Measurements from ENCODE around the gene COL25A1.

The COL25A1 gene

GRCh38 chr4:108922191-108922590 lies 380.3 kb downstream of the COL25A1 start:
- no peak overlapping the region for H3K4me3 ChIP-seq (ENCODE audit: control insufficient read depth in 1 of 7, extremely low read depth in 1 of 7, insufficient read depth in 4 of 7, low read depth in 2 of 7, low read length in 6 of 7)
- WGBS (ENCODE audit: insufficient coverage): 100% methylated on average over 1 of the region's 5 CpGs
- no peaks in the 10 kb centered on the region for H3K36me3 ChIP-seq (ENCODE audit: control insufficient read depth in 4 of 4, insufficient read depth in 4 of 4, low read length in 3 of 4)
- H3K27ac ChIP-seq (ENCODE audit: insufficient read depth in 1 of 2, low read depth in 1 of 2, low read length in 2 of 2, poor library complexity in 1 of 2, severe bottlenecking in 2 of 2): no peak overlapping the region
- H3K4me1 ChIP-seq (ENCODE audit: control extremely low read depth in 1 of 4, control insufficient read depth in 4 of 4, insufficient read depth in 4 of 4, low read length in 3 of 4): peaks cover 0 to 9% (median 0%) of the 10 kb centered on the region in 4 experiments
- DNase-seq: no peak
- H3K9me3 ChIP-seq (ENCODE audit: control extremely low read depth in 1 of 5, control insufficient read depth in 4 of 5, insufficient read depth in 2 of 5, low read depth in 1 of 5, low read length in 4 of 5): no peaks in the 10 kb centered on the region
- H3K27me3 ChIP-seq (replicated peaks in 2 of 5; ENCODE audit: control insufficient read depth in 4 of 5, insufficient read depth in 5 of 5, low read length in 4 of 5): no peaks in the 10 kb centered on the region
- ChIA-PET CTCF (no interaction called here), POLR2A (no interaction called here)

- WGBS (ENCODE audit: insufficient coverage): no CpG with 5 or more reads among the region's 2 CpGs
- H3K4me1 ChIP-seq (ENCODE audit: control extremely low read depth in 1 of 4, control insufficient read depth in 4 of 4, insufficient read depth in 4 of 4, low read length in 3 of 4): peaks cover 0 to 9% (median 0%) of the 10 kb centered on the region in 4 experiments
- H3K4me3 ChIP-seq (ENCODE audit: control insufficient read depth in 1 of 7, extremely low read depth in 1 of 7, insufficient read depth in 4 of 7, low read depth in 2 of 7, low read length in 6 of 7): no peak overlapping the region
- no peaks in the 10 kb centered on the region for H3K36me3 ChIP-seq (ENCODE audit: control insufficient read depth in 4 of 4, insufficient read depth in 4 of 4, low read length in 3 of 4)
- ChIA-PET POLR2A (no interaction called here), CTCF (no interaction called here)
- H3K27me3 ChIP-seq (replicated peaks in 2 of 5; ENCODE audit: control insufficient read depth in 4 of 5, insufficient read depth in 5 of 5, low read length in 4 of 5): no peaks in the 10 kb centered on the region
- no peak for DNase-seq
- H3K27ac ChIP-seq (ENCODE audit: insufficient read depth in 1 of 2, low read depth in 1 of 2, low read length in 2 of 2, poor library complexity in 1 of 2, severe bottlenecking in 2 of 2): no peak overlapping the region
- no peaks in the 10 kb centered on the region for H3K9me3 ChIP-seq (ENCODE audit: control extremely low read depth in 1 of 5, control insufficient read depth in 4 of 5, insufficient read depth in 2 of 5, low read depth in 1 of 5, low read length in 4 of 5)
These were observed 381.9 kb downstream of the COL25A1 start for GRCh38 chr4:108920395-108921087.

- H3K9me3 ChIP-seq (ENCODE audit: control extremely low read depth in 1 of 5, control insufficient read depth in 4 of 5, insufficient read depth in 2 of 5, low read depth in 1 of 5, low read length in 4 of 5): no peaks in the 10 kb centered on the region
- WGBS (ENCODE audit: insufficient coverage): no CpG with 5 or more reads among the region's 5 CpGs
- no peaks in the 10 kb centered on the region for H3K36me3 ChIP-seq (ENCODE audit: control insufficient read depth in 4 of 4, insufficient read depth in 4 of 4, low read length in 3 of 4)
- H3K27me3 ChIP-seq (replicated peaks in 2 of 5; ENCODE audit: control insufficient read depth in 4 of 5, insufficient read depth in 5 of 5, low read length in 4 of 5): no peaks in the 10 kb centered on the region
- H3K4me3 ChIP-seq (ENCODE audit: control insufficient read depth in 1 of 7, extremely low read depth in 1 of 7, insufficient read depth in 4 of 7, low read depth in 2 of 7, low read length in 6 of 7): no peak overlapping the region
- no peak for DNase-seq
- H3K27ac ChIP-seq (ENCODE audit: insufficient read depth in 1 of 2, low read depth in 1 of 2, low read length in 2 of 2, poor library complexity in 1 of 2, severe bottlenecking in 2 of 2): no peak overlapping the region
- H3K4me1 ChIP-seq (ENCODE audit: control extremely low read depth in 1 of 4, control insufficient read depth in 4 of 4, insufficient read depth in 4 of 4, low read length in 3 of 4): peaks cover 0 to 9% (median 0%) of the 10 kb centered on the region in 4 experiments
- CTCF ChIA-PET: no interaction called here
- POLR2A ChIA-PET: no interaction called here
These were observed 383.1 kb downstream of the COL25A1 start for GRCh38 chr4:108919226-108919893.

- H3K9me3 ChIP-seq (ENCODE audit: control extremely low read depth in 1 of 5, control insufficient read depth in 4 of 5, insufficient read depth in 2 of 5, low read depth in 1 of 5, low read length in 4 of 5): no peaks in the 10 kb centered on the region
- 98% methylated on average over 4 of the region's 5 CpGs for WGBS (ENCODE audit: insufficient coverage)
- H3K4me3 ChIP-seq (ENCODE audit: control insufficient read depth in 1 of 7, extremely low read depth in 1 of 7, insufficient read depth in 4 of 7, low read depth in 2 of 7, low read length in 6 of 7): no peak overlapping the region
- H3K27ac ChIP-seq (ENCODE audit: insufficient read depth in 1 of 2, low read depth in 1 of 2, low read length in 2 of 2, poor library complexity in 1 of 2, severe bottlenecking in 2 of 2): no peak overlapping the region
- ChIA-PET CTCF (no interaction called here), POLR2A (no interaction called here)
- H3K27me3 ChIP-seq (replicated peaks in 2 of 5; ENCODE audit: control insufficient read depth in 4 of 5, insufficient read depth in 5 of 5, low read length in 4 of 5): no peaks in the 10 kb centered on the region
- DNase-seq: no peak
- H3K36me3 ChIP-seq (ENCODE audit: control insufficient read depth in 4 of 4, insufficient read depth in 4 of 4, low read length in 3 of 4): no peaks in the 10 kb centered on the region
- peaks cover 0 to 9% (median 0%) of the 10 kb centered on the region in 4 experiments for H3K4me1 ChIP-seq (ENCODE audit: control extremely low read depth in 1 of 4, control insufficient read depth in 4 of 4, insufficient read depth in 4 of 4, low read length in 3 of 4)
These were observed 385.2 kb downstream of the COL25A1 start for GRCh38 chr4:108917255-108917654.

GRCh38 chr4:108916638-108917037 lies 385.8 kb downstream of the COL25A1 start:
- no peaks in the 10 kb centered on the region for H3K9me3 ChIP-seq (ENCODE audit: control extremely low read depth in 1 of 5, control insufficient read depth in 4 of 5, insufficient read depth in 2 of 5, low read depth in 1 of 5, low read length in 4 of 5)
- H3K4me1 ChIP-seq (ENCODE audit: control extremely low read depth in 1 of 4, control insufficient read depth in 4 of 4, insufficient read depth in 4 of 4, low read length in 3 of 4): peaks cover 0 to 2% (median 0%) of the 10 kb centered on the region in 4 experiments
- H3K36me3 ChIP-seq (ENCODE audit: control insufficient read depth in 4 of 4, insufficient read depth in 4 of 4, low read length in 3 of 4): no peaks in the 10 kb centered on the region
- POLR2A ChIA-PET: no interaction called here
- no peak overlapping the region for H3K27ac ChIP-seq (ENCODE audit: insufficient read depth in 1 of 2, low read depth in 1 of 2, low read length in 2 of 2, poor library complexity in 1 of 2, severe bottlenecking in 2 of 2)
- 93% methylated on average over 4 of the region's 4 CpGs for WGBS (ENCODE audit: insufficient coverage)
- CTCF ChIA-PET: no interaction called here
- no peak overlapping the region for H3K4me3 ChIP-seq (ENCODE audit: control insufficient read depth in 1 of 7, extremely low read depth in 1 of 7, insufficient read depth in 4 of 7, low read depth in 2 of 7, low read length in 6 of 7)
- H3K27me3 ChIP-seq (replicated peaks in 2 of 5; ENCODE audit: control insufficient read depth in 4 of 5, insufficient read depth in 5 of 5, low read length in 4 of 5): no peaks in the 10 kb centered on the region
- DNase-seq: no peak

GRCh38 chr4:108906866-108907367 lies 395.5 kb downstream of the COL25A1 start:
- CTCF ChIA-PET: no interaction called here

GRCh38 chr4:108906006-108906405 lies 396.5 kb downstream of the COL25A1 start:
- Histone ChIP-seq H3K9me3 (ENCODE audit: control extremely low read depth in 1 of 5, control insufficient read depth in 4 of 5, insufficient read depth in 2 of 5, low read depth in 1 of 5, low read length in 4 of 5) (no peaks in the 10 kb centered on the region), H3K27ac (ENCODE audit: insufficient read depth in 1 of 2, low read depth in 1 of 2, low read length in 2 of 2, poor library complexity in 1 of 2, severe bottlenecking in 2 of 2) (no peak overlapping the region), H3K4me1 (ENCODE audit: control extremely low read depth in 1 of 4, control insufficient read depth in 4 of 4, insufficient read depth in 4 of 4, low read length in 3 of 4) (peaks cover 0 to 13% (median 1%) of the 10 kb centered on the region in 4 experiments), H3K4me3 (ENCODE audit: control insufficient read depth in 1 of 7, extremely low read depth in 1 of 7, insufficient read depth in 4 of 7, low read depth in 2 of 7, low read length in 6 of 7) (no peak overlapping the region), H3K27me3 (replicated peaks in 2 of 5; ENCODE audit: control insufficient read depth in 4 of 5, insufficient read depth in 5 of 5, low read length in 4 of 5) (no peaks in the 10 kb centered on the region), H3K36me3 (ENCODE audit: control insufficient read depth in 4 of 4, insufficient read depth in 4 of 4, low read length in 3 of 4) (no peaks in the 10 kb centered on the region)
- WGBS (ENCODE audit: insufficient coverage): 100% methylated on average over 5 of the region's 6 CpGs
- no peak for DNase-seq
- CTCF ChIA-PET: interaction anchor here (1.0 kb wide), 1 partner anchor 72 kb away, joined by 3 read pairs; no protein-coding TSS in a partner anchor
- POLR2A ChIA-PET: no interaction called here

More at GRCh38 chr4:108906866-108907367, 395.5 kb downstream of the COL25A1 start:
- Histone ChIP-seq H3K36me3 (ENCODE audit: control insufficient read depth in 4 of 4, insufficient read depth in 4 of 4, low read length in 3 of 4) (no peaks in the 10 kb centered on the region), H3K9me3 (ENCODE audit: control extremely low read depth in 1 of 5, control insufficient read depth in 4 of 5, insufficient read depth in 2 of 5, low read depth in 1 of 5, low read length in 4 of 5) (no peaks in the 10 kb centered on the region), H3K4me1 (ENCODE audit: control extremely low read depth in 1 of 4, control insufficient read depth in 4 of 4, insufficient read depth in 4 of 4, low read length in 3 of 4) (peaks cover 0 to 13% (median 1%) of the 10 kb centered on the region in 4 experiments), H3K27ac (ENCODE audit: insufficient read depth in 1 of 2, low read depth in 1 of 2, low read length in 2 of 2, poor library complexity in 1 of 2, severe bottlenecking in 2 of 2) (no peak overlapping the region), H3K4me3 (ENCODE audit: control insufficient read depth in 1 of 7, extremely low read depth in 1 of 7, insufficient read depth in 4 of 7, low read depth in 2 of 7, low read length in 6 of 7) (no peak overlapping the region), H3K27me3 (replicated peaks in 2 of 5; ENCODE audit: control insufficient read depth in 4 of 5, insufficient read depth in 5 of 5, low read length in 4 of 5) (no peaks in the 10 kb centered on the region)
- POLR2A ChIA-PET: no interaction called here
- WGBS (ENCODE audit: insufficient coverage): 98% methylated on average over 8 of the region's 8 CpGs
- DNase-seq: no peak

Measured in common myeloid progenitor, CD34-positive (primary cell).